HUES64 (cell line): ENCODE measurements around the gene HOTAIR. TPM values are rescaled to one million over a fixed set of nuclear protein-coding genes. Genes with fewer than 3 reads are reported as not detected.

Experiments used
- H3K27ac ChIP-seq: 2 replicates; pipeline ENCODE4 v1.7.0; 2013; ENCODE audit warnings: low read depth, low read length, inconsistent platforms
- H3K27me3 ChIP-seq: 2 replicates; pipeline ENCODE4 v1.6.1; 2013; ENCODE audit warnings: mild to moderate bottlenecking, low read length; ENCODE audit not compliant: insufficient read depth
- H3K36me3 ChIP-seq: 2 replicates; pipeline ENCODE4 v1.6.1; 2013; ENCODE audit warnings: mild to moderate bottlenecking, low read length; ENCODE audit not compliant: insufficient read depth
- H3K4me1 ChIP-seq: 2 replicates; pipeline ENCODE4 v1.6.1; 2013; ENCODE audit warnings: mild to moderate bottlenecking, low read length, moderate library complexity; ENCODE audit not compliant: insufficient read depth
- H3K4me3 ChIP-seq: 2 replicates; pipeline ENCODE4 v1.5.1; 2013; ENCODE audit warnings: mild to moderate bottlenecking, low read length, moderate library complexity
- H3K9ac ChIP-seq: 2 replicates; pipeline ENCODE4 v1.6.1; 2013; ENCODE audit warnings: mild to moderate bottlenecking, low read depth, low read length
- H3K9me3 ChIP-seq: 2 replicates; pipeline ENCODE4 v1.6.1; 2013; ENCODE audit warnings: low read depth, low read length; ENCODE audit not compliant: insufficient read depth
- WGBS: fragments of 150-250, 120-280 bp; methylation state at CpG from one replicate; pipeline ENCODE4 v1.1.7; 2013; ENCODE audit warnings: missing lambda C conversion rate; 5-methylcytosine and 5-hydroxymethylcytosine counted together
- polyA plus RNA-seq, 2 experiments: library from polyadenylated mRNA; stranded (reverse); fragments of 50-300 nt; gene quantifications; one replicate each; pipeline ENCODE4 v1.2.3, GENCODE V29; 2013

HOTAIR gene
- polyA plus RNA-seq (2013, experiment 1 of 2): not detected
- 0.13 TPM for polyA plus RNA-seq (2013, experiment 2 of 2)

DNA sequence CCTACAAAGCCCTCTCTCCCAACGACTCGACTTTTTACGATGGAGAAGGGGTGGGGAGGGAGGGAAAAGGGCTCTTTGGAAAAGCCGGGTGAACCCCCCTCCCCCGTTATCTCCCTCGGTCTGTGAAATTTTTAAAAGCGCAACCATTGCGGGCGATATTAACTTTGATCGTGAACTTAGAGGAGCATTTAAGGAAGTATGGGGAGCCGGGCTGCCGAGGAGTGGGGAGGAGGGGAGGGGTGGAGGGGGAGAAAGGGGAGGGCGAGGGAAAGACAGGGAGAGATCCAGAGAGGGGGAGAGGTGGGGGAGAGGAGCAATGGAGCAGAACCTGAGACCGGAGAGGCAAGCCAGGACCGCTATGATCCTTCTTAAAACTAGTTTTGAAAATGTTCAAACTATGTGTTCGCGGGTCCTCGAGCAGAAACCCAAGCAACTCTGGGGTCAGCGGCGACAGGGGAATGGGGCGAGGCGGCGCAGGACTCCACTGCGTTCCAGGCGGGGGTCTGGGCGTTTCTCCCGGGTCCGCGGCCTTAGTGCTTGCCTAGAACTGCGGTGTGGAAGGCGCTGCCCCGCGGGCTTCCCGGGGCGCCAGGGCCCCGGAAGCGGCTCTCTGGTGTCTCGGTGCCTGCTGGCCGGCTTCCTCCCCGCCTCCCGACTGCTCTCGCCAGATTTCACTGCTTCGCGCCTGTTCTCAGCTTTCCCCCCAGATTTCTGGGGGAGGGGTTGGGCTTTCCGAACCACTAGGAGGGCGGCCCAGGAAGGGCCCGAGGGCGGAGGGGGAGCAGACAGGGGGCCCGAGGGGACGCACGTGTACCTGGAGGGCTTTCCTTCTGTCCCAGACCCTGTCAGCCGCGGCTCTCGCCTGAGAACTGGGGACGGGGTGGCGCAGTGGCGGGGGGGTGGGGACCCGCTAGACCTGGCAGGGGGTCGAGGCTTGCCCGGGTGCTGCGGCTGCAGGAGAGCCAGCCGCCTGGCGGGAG, at the start of gene HOTAIR:
Gene HOTAIR, minus strand, starts transcription at position 871 of the 980 bp plus-strand sequence.
- 8% methylated on average over 60 of the region's 63 CpGs for WGBS
- Histone ChIP-seq H3K4me1 (no peaks in the 10 kb centered on the region; the same call in 1 of the 2 replicates), H3K9ac (no peak within 1 kb of the TSS), H3K27ac (no peak within 1 kb of the TSS), H3K27me3 (peaks cover 100% of the 10 kb centered on the region), H3K36me3 (no peaks in the 10 kb centered on the region), H3K4me3 (no peak within 1 kb of the TSS), H3K9me3 (no peaks in the 10 kb centered on the region)

DNA sequence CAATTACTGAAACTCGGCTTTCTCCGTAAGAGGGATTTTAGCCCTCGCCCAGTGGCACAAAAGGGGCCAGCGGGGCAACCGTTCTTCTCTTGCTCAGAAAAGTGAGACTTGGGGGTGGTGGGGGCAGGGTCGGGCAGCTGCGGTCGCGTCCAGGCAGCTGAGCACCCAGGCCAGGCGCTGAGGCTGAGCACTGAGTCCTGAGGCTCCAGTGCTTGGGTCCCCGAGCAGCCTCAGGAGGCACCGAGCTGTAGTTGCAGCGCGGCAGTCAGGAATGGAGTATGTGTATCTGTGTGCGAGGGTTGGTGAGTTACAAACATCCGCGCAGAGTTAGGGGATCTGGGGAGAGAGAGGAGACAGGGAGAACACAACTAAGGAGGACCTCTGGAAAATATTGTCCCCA, 49.4 kb upstream of the HOTAIR start:
- Histone ChIP-seq H3K36me3 (no peaks in the 10 kb centered on the region), H3K9ac (no peak overlapping the region), H3K4me3 (no peak overlapping the region), H3K9me3 (no peaks in the 10 kb centered on the region), H3K27ac (no peak overlapping the region), H3K27me3 (peaks cover 100% of the 10 kb centered on the region), H3K4me1 (peaks cover 9% of the 10 kb centered on the region; the same call in 1 of the 2 replicates)
- WGBS: 3% methylated on average over 17 of the region's 17 CpGs

DNA sequence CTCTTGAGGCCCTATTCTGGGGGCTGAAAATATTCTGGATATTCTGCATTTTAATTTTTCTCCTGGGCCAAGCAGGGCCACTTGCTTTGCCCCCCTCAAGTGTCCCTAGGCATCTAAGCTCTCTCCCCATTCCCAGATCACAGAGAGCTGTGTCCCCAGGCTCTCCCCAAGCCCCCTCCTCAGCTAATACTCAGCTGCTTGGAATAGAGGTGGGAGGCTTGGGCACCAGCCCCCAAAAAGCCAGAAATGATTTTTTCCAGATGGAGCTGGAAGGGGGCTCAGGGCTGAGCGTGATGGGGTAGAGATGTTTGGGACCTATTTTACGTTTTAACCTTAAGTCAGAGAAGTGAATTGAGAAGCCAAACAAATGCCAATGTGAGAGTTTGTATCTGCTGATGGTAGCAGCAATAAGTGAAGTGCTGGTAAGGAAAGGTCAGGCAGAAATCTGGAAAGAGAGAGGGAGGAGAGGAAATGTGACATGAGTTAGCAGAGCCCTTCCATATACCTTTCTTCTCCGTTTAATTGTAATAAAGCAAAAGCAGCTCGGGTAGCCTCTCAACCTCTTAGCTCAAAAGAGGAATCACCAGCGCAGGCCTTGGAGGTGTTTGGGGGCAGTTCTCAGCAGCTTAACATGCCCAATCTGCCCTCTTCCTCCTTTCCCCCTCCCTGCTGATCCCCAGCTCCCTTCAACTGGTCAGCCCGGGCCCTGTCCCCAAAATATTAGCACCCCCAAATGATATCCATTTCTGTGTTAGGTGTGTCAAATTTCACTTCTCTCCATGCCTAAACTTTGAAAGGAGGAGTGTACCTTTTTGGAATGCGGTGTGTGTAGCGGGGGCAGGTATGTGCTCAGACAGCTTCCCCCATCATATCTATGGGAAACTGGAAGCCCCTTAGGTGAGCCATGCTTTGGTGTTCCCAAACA, 48.5 kb upstream of the HOTAIR start:
- Histone ChIP-seq H3K36me3 (no peaks in the 10 kb centered on the region), H3K27ac (no peak overlapping the region), H3K27me3 (peaks cover 100% of the 10 kb centered on the region), H3K9me3 (no peaks in the 10 kb centered on the region), H3K4me3 (no peak overlapping the region), H3K9ac (no peak overlapping the region), H3K4me1 (peaks cover 14% of the 10 kb centered on the region; the same call in 1 of the 2 replicates)
- WGBS: 16% methylated on average over 7 of the region's 8 CpGs

DNA sequence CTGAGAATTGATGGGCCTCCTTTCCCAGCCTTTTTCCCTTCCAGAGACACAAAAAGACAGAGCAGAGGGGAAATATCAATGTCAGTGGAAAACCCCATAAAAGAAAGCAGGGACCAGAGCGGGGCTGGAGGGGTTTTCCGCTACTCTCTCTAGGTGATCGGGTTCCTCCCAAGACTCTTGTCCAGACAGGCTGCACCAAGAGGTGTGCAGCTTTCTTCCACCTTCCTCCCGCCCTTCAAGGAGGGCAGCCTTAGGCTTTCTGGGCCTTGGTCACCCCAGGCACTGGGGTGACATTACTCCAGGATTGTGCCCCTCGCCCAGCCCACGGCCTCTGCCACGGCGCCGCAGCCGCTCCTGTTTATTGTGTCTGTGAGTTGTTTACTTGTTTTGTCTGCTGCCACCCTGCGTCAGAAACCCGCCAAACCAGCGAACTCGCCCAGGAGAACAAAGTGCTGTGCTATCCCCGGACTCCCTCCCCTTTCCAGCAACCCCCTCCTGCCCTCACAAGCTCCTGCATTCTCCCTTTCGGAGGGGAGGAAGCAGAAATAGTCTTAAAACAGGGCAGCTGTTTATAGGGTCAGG, 46.8 kb upstream of the HOTAIR start:
- Histone ChIP-seq H3K36me3 (no peaks in the 10 kb centered on the region), H3K4me1 (peaks cover 19% of the 10 kb centered on the region; the same call in 1 of the 2 replicates), H3K27me3 (peaks cover 100% of the 10 kb centered on the region), H3K9ac (no peak overlapping the region), H3K27ac (no peak overlapping the region), H3K4me3 (no peak overlapping the region), H3K9me3 (no peaks in the 10 kb centered on the region)
- WGBS: 4% methylated on average over 15 of the region's 16 CpGs

DNA sequence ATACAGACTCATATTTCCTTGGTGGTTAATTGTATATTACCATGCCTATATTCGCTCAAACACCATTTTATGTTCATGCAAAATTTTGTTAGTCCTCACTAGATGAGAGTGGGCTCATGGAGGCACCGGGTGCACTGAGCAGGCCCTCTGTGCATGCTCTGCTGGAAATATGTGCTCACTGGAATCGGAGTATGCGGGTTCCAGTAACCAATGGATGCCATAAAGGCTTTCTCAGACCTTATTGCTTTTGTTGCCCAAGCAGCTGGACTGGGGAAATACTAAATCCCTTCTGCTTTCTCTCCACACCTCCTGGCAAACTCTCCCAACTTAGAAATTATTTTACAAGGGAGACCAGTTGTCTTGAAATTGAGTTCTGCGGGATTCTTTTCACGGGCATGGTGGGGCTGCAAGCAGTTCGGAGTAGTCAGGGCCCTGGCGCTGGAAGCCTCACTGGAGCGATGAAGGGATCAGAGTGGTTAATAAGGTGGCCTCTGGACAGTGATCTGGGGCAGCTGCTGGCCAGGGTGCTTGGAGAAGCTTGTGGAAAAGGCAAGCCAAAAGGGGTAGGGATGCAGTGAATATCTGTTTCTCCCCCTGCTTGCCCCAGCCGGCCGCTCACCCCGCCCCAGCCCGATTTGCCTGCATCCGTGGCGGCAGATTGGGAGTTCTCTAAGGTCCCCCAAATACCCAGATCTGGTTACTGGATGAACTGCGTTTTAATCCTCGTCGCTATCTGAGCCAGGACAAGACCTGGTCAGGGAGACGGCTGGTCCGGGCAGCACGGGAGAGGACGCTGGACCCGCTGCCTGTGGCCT, 46.0 kb upstream of the HOTAIR start:
- H3K4me1 ChIP-seq: peaks cover 19% of the 10 kb centered on the region; the same call in 1 of the 2 replicates
- H3K9ac ChIP-seq: no peak overlapping the region
- no peak overlapping the region for H3K4me3 ChIP-seq
- H3K27me3 ChIP-seq: peaks cover 100% of the 10 kb centered on the region
- H3K9me3 ChIP-seq: no peaks in the 10 kb centered on the region
- H3K36me3 ChIP-seq: no peaks in the 10 kb centered on the region
- 16% methylated on average over 23 of the region's 23 CpGs for WGBS
- H3K27ac ChIP-seq: no peak overlapping the region

DNA sequence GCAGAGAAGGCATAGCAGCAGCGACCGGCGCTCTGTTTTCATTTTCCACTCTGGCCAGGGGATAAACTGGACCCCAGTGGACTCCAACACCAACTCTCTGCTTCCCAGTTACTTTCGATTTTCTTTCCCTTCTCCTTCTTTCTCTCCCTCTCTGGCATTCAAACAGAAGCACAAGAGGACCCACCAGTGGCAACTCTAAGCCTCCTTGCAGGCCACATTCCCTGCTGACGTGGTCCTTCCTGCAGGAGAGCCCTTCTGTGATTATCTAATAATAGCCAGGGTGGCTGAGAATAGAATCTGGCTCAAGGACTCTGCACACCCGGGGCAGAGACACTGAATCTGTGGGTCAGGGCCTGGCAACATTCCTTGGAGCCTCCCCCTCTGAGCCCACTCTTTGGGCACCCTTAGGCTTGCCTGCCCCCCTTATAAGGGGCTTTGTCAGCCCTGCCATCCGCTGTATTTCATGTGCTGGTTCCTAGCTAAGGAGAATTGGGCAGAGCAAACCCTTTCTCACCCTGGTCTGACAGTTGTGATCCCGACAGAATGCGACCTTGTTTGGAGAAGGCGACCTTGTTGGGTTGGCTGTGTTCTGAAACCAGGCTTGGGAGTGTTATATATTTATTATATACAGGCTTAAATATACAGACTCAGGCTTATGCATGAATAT, 45.3 kb upstream of the HOTAIR start:
- 10% methylated on average over 8 of the region's 10 CpGs for WGBS
- Histone ChIP-seq H3K4me3 (no peak overlapping the region), H3K36me3 (no peaks in the 10 kb centered on the region), H3K9me3 (no peaks in the 10 kb centered on the region), H3K9ac (no peak overlapping the region), H3K4me1 (peaks cover 19% of the 10 kb centered on the region; the same call in 1 of the 2 replicates), H3K27me3 (peaks cover 100% of the 10 kb centered on the region), H3K27ac (no peak overlapping the region)

DNA sequence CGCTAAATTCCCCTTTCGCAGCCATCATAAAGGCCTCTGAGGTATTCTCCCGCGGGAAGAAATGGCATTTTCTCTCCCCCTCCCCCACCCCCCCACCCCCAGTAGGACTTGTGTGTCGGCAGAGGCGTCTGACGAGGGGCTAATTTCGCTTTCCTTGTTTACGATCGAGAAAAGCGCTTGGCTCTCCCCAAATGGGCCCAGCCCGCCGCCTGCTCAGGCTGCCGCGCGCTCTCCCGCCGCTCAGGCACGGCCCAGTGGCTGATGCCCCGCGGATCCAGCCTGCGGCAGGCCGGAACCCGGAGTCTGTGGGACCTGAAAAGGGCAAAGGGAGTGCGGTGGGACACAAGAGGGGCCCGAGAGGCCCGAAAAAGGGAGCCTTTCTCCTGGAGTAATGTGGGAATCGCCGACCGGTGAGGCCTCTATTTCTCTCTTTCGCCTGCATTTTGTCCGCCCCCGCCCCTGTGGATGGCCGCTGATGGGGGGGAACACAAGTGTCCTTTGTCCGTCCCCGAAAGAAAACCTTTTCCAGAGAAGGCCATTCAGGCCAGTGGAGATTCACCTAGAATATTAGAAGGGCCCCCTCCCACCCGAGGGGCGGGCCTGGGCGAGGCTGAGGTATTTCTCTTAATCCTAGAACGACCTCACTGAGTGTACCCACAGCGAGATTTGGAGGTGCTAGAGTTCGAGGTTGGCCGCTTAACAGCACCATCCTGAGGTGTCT, 44.5 kb upstream of the HOTAIR start:
- Histone ChIP-seq H3K27ac (no peak overlapping the region), H3K9me3 (no peaks in the 10 kb centered on the region), H3K27me3 (peaks cover 100% of the 10 kb centered on the region), H3K4me3 (peak overlapping the region; percentile 14; the same call in 1 of the 2 replicates), H3K36me3 (no peaks in the 10 kb centered on the region), H3K4me1 (peaks cover 19% of the 10 kb centered on the region; the same call in 1 of the 2 replicates), H3K9ac (no peak overlapping the region)
- WGBS: under 1% methylated on average over 36 of the region's 43 CpGs

DNA sequence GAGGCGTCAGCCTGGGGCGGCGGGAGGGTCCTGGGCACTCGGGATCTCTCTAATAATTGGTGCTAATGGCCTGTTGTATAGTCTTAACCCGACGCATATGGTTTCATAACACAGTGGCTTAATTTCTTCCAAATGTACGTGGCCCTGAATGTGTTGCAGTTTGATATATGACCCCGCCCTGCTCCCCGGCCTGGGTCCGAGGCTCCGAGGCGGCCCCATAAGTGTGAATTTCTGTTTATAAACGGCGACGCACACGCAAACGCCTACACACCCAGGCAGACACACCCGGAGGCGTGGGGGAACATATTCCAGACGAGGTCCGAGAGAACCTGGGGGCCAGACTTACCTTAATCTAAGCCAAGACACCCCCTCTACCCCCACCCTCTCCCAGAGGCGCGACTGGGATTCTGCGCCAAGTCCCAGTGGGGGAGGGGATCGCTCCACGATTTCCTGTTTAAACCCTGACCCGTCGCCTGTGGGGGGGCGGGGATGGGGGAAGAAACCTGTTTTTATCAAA, 43.8 kb upstream of the HOTAIR start:
- Histone ChIP-seq H3K9me3 (no peaks in the 10 kb centered on the region), H3K9ac (no peak overlapping the region), H3K4me1 (peaks cover 18% of the 10 kb centered on the region; the same call in 1 of the 2 replicates), H3K4me3 (peak overlapping the region; percentile 37), H3K27ac (no peak overlapping the region), H3K36me3 (no peaks in the 10 kb centered on the region), H3K27me3 (peaks cover 100% of the 10 kb centered on the region)
- 6% methylated on average over 25 of the region's 29 CpGs for WGBS

DNA sequence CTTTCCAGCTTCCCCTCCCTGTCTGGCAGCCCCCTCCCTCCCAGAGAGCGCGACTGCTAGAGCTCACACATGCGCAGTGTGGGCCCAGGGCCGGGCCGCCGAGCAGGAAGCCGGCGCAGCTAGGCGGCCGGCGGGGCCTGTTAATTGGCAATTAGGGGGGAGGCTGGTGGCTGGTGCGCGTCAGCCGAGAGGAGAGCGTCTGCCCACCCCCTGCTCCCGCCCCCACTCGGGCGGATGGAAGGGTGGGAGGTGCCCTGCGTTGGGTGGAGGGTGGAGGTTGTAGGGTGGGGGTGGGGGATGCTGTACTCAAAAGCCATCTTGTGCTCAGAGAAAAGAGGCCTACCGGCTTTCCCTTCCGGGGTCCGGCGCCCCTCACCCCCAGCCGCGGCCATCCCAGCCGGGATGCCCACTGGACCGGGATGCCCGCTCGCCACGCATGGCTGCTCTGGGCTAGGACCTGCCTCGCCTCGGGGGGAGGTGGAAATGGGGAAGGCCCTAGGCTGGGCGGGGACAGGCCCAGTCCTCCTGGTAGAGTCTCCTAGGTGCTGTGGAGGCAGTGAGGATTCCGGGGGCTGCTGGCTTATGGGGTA, 43.2 kb upstream of the HOTAIR start:
- Histone ChIP-seq H3K27ac (no peak overlapping the region), H3K4me3 (peak overlapping the region; percentile 37), H3K4me1 (peaks cover 17% of the 10 kb centered on the region; the same call in 1 of the 2 replicates), H3K9ac (no peak overlapping the region), H3K27me3 (peaks cover 100% of the 10 kb centered on the region), H3K9me3 (no peaks in the 10 kb centered on the region), H3K36me3 (no peaks in the 10 kb centered on the region)
- WGBS: under 1% methylated on average over 34 of the region's 34 CpGs
